Activated CD4-positive, alpha-beta T cell treated with anti-CD3 and anti-CD28 coated beads for 36 hours (primary cell): ENCODE data around the gene SORD. TPM values are rescaled to one million over a fixed set of nuclear protein-coding genes. Genes with fewer than 3 reads are reported as not detected.
"Not testable (repeated sequence)": the region's sequence is repeated elsewhere in the genome, so short reads cannot be mapped to it uniquely, and the experiment has no call there.

Source experiments
- ATAC-seq: fragments of 200-7000 bp; cut with Tn5 transposase; one replicate; pipeline ENCODE4 v1.10.0; 2021; ENCODE audit warnings: mild to moderate bottlenecking, moderate library complexity
- CTCF ChIA-PET: fragments of 350-600 bp; sonication (Branson Sonifier 250); formaldehyde crosslinking; loops from one replicate; lab custom pipeline; 2021; ENCODE audit warnings: antibody characterized with exemption; lab: Charles Lee
- POLR2A ChIA-PET: fragments of 350-600 bp; sonication (Branson Sonifier 250); formaldehyde crosslinking; loops from one replicate; lab custom pipeline; 2021; ENCODE audit warnings: antibody characterized with exemption, inconsistent platforms; lab: Charles Lee
- DNase-seq: peaks from one replicate; pipeline ENCODE4 v3.0.0-alpha.2; 2020
- H3K27ac Mint-ChIP-seq: one replicate; pipeline ENCODE4 v1.8.0; 2021; ENCODE audit warnings: mixed read lengths
- H3K27me3 Mint-ChIP-seq: one replicate; pipeline ENCODE4 v1.8.0; 2021; ENCODE audit warnings: mixed read lengths
- H3K36me3 Mint-ChIP-seq: one replicate; pipeline ENCODE4 v1.8.0; 2021; ENCODE audit warnings: low read depth, mixed read lengths
- H3K4me1 Mint-ChIP-seq: one replicate; pipeline ENCODE4 v1.8.0; 2021; ENCODE audit warnings: mixed read lengths
- H3K4me3 Mint-ChIP-seq: one replicate; pipeline ENCODE4 v1.8.0; 2021; ENCODE audit warnings: mild to moderate bottlenecking, moderate library complexity, mixed read lengths
- H3K9me3 Mint-ChIP-seq: one replicate; pipeline ENCODE4 v1.8.0; 2021; ENCODE audit warnings: low read depth, mixed read lengths
- intact Hi-C, 2 experiments: fragments of 100-400 bp; cut with DNase I in 1 of 2; cut with micrococcal nuclease in 1 of 2; formaldehyde crosslinking; loops; one replicate each; pipeline versions ENCODE4 v1.14.2 to v1.15.1; 2022 to 2024; cut with DNase I, micrococcal nuclease
- total RNA-seq, 2 experiments: library from RNA; stranded (reverse); gene quantifications; one replicate each; pipeline ENCODE4 v1.2.3, GENCODE V29; 2021

SORD gene
- total RNA-seq, 2 experiments from 2014 or later = 17.1 to 17.7 TPM

DNA sequence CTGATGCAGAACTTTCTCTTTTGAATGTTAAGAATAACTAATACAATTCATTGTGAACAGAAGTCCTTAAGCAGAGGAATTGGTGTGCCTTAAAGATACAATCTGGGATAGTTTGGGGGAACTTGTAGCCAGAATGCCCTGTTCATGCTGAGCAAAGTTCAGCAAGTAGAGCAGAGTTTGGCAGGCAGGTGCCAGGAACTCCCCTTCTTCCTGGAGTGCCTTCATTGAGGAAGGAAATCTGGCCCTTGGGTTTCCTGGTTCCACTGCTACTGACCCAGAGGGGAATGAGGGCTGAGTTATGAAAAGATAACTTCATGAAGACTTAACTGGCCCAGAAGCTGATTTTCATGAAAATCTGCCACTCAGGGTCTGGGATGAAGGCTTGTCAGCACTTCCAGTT lies 50.6 kb downstream of the SORD start:
- DNase-seq, CTCF ChIA-PET, H3K9me3 Mint-ChIP-seq, intact Hi-C loops, POLR2A ChIA-PET, H3K4me1 Mint-ChIP-seq, H3K4me3 Mint-ChIP-seq, H3K27ac Mint-ChIP-seq, H3K27me3 Mint-ChIP-seq, ATAC-seq: not testable (repeated sequence)
- H3K36me3 Mint-ChIP-seq = peaks cover 12% of the 10 kb centered on the region

DNA sequence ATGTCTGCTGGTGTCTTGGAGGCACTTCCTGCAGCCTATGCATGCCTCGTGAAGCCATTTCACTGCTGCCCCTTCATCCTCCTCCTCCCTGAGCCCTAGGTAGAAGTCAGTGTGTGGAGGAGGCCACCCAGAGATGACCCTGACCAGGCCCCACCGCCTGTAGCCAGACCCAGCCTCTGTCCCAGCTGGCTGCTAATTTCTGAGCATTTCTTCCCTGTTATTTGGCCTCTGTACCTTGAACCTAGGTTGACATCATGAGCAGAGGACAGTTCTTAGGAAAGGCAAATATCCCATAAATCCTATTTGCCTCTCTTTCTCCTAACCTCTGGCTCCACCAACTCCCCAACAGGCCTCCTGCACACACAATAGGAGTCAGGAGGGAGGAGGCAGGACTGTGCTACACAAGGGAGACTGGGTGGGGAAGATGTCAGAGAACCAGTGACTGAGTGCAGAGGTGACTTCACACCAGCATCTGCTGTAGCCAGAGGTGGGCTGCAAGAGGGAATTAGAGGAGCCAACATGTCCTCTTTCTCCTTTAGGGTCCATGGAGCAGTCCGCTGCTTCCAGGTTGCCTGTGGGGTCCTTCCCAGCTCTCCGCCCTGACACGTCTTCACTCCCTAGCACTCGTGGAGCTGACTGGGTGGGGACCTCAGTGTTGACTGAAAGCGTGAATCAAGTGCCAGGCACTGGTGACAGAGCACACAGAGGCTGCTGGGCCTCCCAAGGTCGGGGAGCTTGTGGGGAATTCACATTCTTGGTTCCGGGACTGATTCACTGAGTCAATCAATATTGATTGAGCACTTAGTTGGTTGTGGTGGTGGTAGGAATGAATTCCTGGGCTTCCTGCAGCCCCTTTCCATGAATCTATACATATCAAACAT lies 52.7 kb downstream of the SORD start:
- H3K4me1 Mint-ChIP-seq, H3K27me3 Mint-ChIP-seq, intact Hi-C loops, ATAC-seq, POLR2A ChIA-PET, DNase-seq, H3K36me3 Mint-ChIP-seq, CTCF ChIA-PET, H3K4me3 Mint-ChIP-seq, H3K9me3 Mint-ChIP-seq, H3K27ac Mint-ChIP-seq: not testable (repeated sequence)

DNA sequence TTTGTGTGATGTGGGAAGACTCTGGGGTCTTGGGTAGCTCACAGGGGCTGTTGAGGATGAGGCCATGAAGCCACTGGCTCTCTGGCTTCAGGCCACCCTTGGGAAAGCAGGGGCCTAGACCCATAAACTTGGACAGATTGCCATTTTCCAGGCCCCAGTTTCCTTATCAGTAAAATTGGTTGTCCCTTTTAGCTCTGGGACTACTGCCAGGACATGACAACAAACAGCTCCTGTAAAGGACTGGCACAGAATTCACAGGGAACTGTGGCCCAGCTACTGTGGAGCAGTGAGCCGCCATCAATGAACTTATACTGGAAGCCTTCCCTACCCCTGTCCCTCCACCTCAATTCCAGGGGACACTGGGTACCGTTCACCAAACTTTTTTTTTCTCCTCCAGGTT lies 54.4 kb downstream of the SORD start:
- H3K4me1 Mint-ChIP-seq, CTCF ChIA-PET, POLR2A ChIA-PET, DNase-seq, H3K4me3 Mint-ChIP-seq, ATAC-seq, H3K27me3 Mint-ChIP-seq, H3K27ac Mint-ChIP-seq, H3K36me3 Mint-ChIP-seq, intact Hi-C loops, H3K9me3 Mint-ChIP-seq: not testable (repeated sequence)

DNA sequence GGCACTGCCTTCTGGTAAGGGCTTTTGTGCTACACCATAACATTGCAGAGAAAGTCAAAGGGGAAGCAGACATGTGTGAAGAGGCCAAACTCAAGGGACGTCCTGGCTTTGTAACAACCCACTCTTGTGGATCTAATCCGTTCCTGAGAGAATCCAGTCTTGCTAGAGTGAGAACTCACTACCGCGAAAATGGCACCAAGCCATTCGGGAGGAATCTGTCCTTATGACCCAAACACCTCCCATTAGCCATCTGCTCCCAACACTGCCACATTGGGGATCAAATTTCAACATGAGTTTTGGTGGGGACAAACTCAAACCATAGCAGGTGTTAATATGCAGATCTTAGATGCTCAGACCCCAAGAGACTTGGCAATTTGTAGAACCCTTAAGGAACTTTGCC lies 56.2 kb downstream of the SORD start:
- H3K4me3 Mint-ChIP-seq, H3K27ac Mint-ChIP-seq, H3K9me3 Mint-ChIP-seq, intact Hi-C loops, ATAC-seq, DNase-seq, H3K27me3 Mint-ChIP-seq, CTCF ChIA-PET, H3K4me1 Mint-ChIP-seq, H3K36me3 Mint-ChIP-seq, POLR2A ChIA-PET: not testable (repeated sequence)

DNA sequence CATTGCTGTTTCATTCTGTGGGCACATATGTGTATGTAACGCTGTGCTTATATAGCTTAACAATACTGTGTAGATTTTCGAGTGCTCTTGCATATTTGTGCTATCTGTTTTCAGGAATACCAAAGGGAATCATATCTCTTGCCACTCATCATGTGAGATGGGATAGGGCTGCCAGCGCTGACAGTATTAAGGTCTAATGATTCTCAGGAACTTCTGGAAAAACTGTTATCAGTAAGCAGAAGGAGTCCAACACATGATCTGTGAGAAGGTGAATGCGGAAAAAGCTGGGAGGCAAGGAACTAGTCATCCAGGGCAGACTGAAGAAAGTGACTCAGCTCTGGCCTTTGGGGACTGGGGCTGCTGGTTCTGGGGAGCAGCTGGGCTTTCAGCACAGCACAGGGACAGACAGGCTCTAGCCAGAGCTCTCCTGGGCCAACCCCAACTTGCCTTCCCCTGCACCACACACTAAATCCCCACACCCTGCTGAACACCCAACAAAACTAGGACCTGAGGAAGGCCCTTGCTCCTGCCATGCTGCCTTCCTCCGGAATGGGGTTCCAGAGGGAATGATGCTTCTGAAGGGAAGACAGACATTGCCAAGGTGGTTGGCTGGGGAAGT lies 56.7 kb downstream of the SORD start:
- H3K36me3 Mint-ChIP-seq, intact Hi-C loops, H3K9me3 Mint-ChIP-seq, POLR2A ChIA-PET, CTCF ChIA-PET, H3K4me1 Mint-ChIP-seq, H3K27me3 Mint-ChIP-seq, H3K4me3 Mint-ChIP-seq, H3K27ac Mint-ChIP-seq, ATAC-seq, DNase-seq: not testable (repeated sequence)

DNA sequence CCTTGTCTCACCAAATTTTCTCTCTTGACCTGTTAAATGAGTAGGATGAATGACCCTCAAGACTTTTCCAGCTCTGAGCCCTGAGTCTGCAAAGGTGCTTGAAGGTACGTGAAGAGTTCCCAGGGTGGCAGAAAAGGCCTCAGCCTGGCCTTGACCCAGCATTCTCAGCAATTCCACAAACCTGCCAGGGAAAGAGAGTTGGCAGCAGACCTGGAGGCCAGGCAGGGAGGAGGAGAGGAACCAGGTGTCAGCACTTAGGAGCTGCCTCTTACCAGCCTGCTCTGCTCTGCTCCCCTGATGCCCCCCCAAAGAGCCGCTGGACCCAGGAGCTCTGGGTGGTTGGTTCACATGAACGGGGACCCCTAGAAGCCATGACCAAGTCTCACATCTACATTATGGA lies 57.6 kb downstream of the SORD start:
- H3K27ac Mint-ChIP-seq, ATAC-seq, POLR2A ChIA-PET, H3K4me1 Mint-ChIP-seq, H3K9me3 Mint-ChIP-seq, DNase-seq, intact Hi-C loops, H3K27me3 Mint-ChIP-seq, H3K36me3 Mint-ChIP-seq, H3K4me3 Mint-ChIP-seq: not testable (repeated sequence)
- CTCF ChIA-PET = interaction anchor here (1.0 kb wide), 1 partner anchor 38 kb away, joined by 5 read pairs; no protein-coding TSS in a partner anchor

DNA sequence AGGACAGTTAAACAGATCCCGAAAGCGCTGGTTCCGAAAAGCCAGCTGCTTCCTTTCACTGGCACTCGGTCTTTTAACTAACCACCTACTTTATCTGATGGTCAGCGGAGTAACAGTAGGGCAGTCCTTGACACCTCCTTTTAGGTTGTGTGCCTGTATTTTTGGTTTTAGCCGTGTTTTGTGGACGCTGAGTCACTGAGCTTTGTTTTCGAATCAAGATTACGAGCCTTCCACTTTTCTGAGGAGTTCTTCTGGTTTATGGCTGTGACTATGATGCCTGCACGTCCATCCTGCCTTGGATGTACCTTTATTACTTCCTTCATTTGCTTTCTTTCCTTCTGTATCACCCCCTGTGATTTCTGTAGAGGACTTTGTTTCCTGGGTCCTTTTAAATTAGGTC lies 59.4 kb downstream of the SORD start:
- ATAC-seq, H3K4me3 Mint-ChIP-seq, H3K9me3 Mint-ChIP-seq, H3K4me1 Mint-ChIP-seq, DNase-seq, H3K27ac Mint-ChIP-seq, POLR2A ChIA-PET, H3K36me3 Mint-ChIP-seq, intact Hi-C loops: not testable (repeated sequence)
- H3K27me3 Mint-ChIP-seq = peaks cover 13% of the 10 kb centered on the region
- CTCF ChIA-PET = interaction anchor here (1.1 kb wide), 1 partner anchor 36 kb away, joined by 3 read pairs; no protein-coding TSS in a partner anchor

DNA sequence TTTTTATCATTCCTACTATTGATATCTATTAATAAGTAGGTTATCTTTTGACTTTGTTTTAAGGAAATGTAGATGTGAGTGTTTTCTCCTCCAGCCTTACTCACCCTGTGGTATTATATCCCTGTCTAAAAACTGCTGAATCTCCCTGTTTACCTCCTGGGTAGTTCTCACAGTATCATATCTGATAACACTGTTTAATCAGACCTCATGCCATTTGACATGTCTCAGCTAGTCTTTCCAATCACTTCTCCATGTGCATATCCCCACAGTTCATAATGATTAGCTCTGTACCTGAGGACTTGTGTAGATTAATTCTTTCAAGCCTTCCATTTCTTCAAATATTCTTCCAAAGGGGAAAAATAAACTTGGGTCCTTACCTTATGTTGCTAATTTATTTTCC lies 60.2 kb downstream of the SORD start:
- Mint-ChIP-seq H3K27ac (no peak overlapping the region), H3K4me1 (no peaks in the 10 kb centered on the region), H3K36me3 (no peaks in the 10 kb centered on the region), H3K27me3 (peaks cover 13% of the 10 kb centered on the region), H3K9me3 (no peaks in the 10 kb centered on the region), H3K4me3 (no peak overlapping the region)
- ATAC-seq (no peak), DNase-seq (no peak)
- intact Hi-C loops = no loop called here
- POLR2A ChIA-PET = no interaction called here
- CTCF ChIA-PET = interaction anchor here (1.1 kb wide), 1 partner anchor 35 kb away, joined by 3 read pairs; no protein-coding TSS in a partner anchor

DNA sequence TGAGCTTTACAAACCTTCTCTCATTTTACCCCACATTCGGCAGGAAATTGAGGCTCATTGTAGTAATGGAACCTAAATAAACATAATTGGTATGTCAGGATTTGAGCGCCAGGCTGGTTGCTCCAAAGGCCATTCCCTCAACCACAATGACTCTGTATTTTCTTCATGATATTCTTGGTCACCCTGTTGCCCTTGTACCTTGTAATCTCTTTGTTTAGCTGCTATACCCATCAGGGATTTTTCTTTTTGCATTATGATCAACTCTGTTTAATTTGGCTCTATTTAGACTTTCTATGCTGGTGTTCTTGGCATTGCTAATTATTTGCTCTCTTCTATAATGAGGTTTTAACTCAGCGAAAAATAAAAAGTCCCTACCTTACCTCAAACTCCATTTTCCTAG lies 61.2 kb downstream of the SORD start:
- Mint-ChIP-seq H3K27me3 (peaks cover 15% of the 10 kb centered on the region), H3K4me1 (no peaks in the 10 kb centered on the region), H3K27ac (no peak overlapping the region), H3K36me3 (no peaks in the 10 kb centered on the region), H3K4me3 (no peak overlapping the region), H3K9me3 (no peaks in the 10 kb centered on the region)
- POLR2A ChIA-PET = interaction anchor here (0.6 kb wide), 1 partner anchor 15 kb away, joined by 9 read pairs; no protein-coding TSS in a partner anchor
- CTCF ChIA-PET = interaction anchor here (0.6 kb wide), 1 partner anchor 200 kb away, joined by 3 read pairs; no protein-coding TSS in a partner anchor
- DNase-seq (no peak), ATAC-seq (no peak)
- intact Hi-C loops = no loop called here

DNA sequence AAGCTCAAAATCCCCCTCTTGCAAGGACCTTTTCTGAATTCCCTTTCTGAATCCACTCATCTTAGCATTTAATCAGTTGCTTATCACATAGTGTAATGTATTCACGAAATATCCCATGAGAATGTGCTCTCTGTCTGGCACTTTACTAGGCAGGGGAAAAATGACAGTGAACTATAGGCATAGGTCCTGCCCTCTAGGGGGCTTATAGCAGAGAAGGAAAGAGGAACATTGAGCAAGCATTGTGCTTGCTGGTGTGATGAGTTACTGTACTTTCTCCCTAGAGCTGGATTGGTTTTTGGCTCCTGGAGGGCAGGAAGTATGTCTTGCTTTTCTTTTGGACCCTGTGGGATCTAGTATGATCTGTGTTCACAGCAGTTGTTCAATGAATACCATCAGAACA lies 64.5 kb downstream of the SORD start:
- CTCF ChIA-PET = interaction anchor here (3.1 kb wide), 1 partner anchor 31 kb away, joined by 13 read pairs; no protein-coding TSS in a partner anchor

DNA sequence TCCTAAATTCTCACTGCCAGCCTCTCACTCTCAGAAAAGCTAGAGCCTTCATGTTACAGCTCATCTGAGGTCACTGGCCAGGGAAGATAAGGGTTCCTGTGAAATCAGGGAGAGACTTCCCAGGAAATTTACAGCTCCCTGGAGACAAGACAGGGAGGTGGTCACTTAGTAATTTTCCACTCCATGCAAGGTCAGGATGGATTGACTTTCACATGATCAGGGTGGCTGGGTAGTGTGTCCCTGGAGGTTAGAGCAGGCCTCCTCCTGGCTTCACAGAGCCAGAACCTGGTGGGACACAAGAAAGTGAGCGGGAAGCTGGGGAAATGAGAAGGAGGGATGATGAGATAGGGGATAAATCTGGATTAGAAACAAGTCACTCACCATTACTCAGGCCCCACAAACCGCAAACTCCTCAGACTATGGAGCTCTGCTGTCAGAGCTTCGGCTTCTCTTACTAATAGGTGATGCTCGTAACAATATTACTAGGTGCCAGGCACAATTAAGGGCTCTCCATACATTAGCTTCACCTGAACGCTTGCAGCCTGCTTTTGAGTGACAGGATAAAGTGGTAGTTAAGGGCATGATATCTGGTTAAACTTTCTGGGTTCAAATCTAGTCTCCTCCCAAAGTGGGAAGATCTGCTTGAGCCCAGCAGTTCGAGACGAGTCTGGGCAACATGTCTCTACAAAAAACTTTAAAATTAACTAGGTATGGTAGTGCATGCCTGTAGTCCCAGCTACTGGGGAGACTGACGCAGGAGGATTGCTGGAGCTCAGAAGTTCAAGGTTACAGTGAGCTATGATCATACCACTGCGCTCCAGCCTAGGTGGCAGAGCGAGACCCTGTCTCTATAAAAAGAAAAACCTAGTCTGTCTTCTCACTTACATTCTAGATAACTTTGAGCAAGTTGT lies 66.1 kb downstream of the SORD start:
- H3K9me3 Mint-ChIP-seq = no peaks in the 10 kb centered on the region
- H3K27ac Mint-ChIP-seq = no peak overlapping the region
- ATAC-seq = no peak
- no peaks in the 10 kb centered on the region for H3K36me3 Mint-ChIP-seq
- no peak for DNase-seq
- no peak overlapping the region for H3K4me3 Mint-ChIP-seq
- ChIA-PET POLR2A (no interaction called here), CTCF (interaction anchor here (3.1 kb wide), 1 partner anchor 29 kb away, joined by 13 read pairs; no protein-coding TSS in a partner anchor)
- H3K27me3 Mint-ChIP-seq = peaks cover 20% of the 10 kb centered on the region
- intact Hi-C loops = no loop called here
- H3K4me1 Mint-ChIP-seq = no peaks in the 10 kb centered on the region

More for the DNA sequence above, 64.5 kb downstream of the SORD start:
- H3K27me3 Mint-ChIP-seq = peaks cover 22% of the 10 kb centered on the region
- no peaks in the 10 kb centered on the region for H3K36me3 Mint-ChIP-seq
- no peak for DNase-seq
- no peak overlapping the region for H3K27ac Mint-ChIP-seq
- no peaks in the 10 kb centered on the region for H3K9me3 Mint-ChIP-seq
- no peaks in the 10 kb centered on the region for H3K4me1 Mint-ChIP-seq
- intact Hi-C loops = no loop called here
- H3K4me3 Mint-ChIP-seq = no peak overlapping the region
- POLR2A ChIA-PET = no interaction called here
- ATAC-seq = no peak
